AG09309 (cell line): ENCODE data around the gene ADAMTSL5.

Experiments used
- DNase-seq: peaks from one replicate; pipeline ENCODE4 v3.0.0-alpha.2; 2010; ENCODE audit warnings: low read depth
- H3K4me3 ChIP-seq: 2 replicates; pipeline ENCODE4 v1.5.1; 2011; ENCODE audit warnings: mild to moderate bottlenecking, low read depth, low read length, moderate library complexity; ENCODE audit not compliant: control insufficient read depth
- TF ChIP-seq, protein P1 (sequence below): IDR thresholded peaks from 2 replicates; pipeline ENCODE4 v1.5.1; 2011; ENCODE audit warnings: mild to moderate bottlenecking, low read depth, low read length, inconsistent platforms; ENCODE audit not compliant: insufficient read depth, control insufficient read depth; ENCODE audit errors: missing control alignments

The ADAMTSL5 gene

DNA sequence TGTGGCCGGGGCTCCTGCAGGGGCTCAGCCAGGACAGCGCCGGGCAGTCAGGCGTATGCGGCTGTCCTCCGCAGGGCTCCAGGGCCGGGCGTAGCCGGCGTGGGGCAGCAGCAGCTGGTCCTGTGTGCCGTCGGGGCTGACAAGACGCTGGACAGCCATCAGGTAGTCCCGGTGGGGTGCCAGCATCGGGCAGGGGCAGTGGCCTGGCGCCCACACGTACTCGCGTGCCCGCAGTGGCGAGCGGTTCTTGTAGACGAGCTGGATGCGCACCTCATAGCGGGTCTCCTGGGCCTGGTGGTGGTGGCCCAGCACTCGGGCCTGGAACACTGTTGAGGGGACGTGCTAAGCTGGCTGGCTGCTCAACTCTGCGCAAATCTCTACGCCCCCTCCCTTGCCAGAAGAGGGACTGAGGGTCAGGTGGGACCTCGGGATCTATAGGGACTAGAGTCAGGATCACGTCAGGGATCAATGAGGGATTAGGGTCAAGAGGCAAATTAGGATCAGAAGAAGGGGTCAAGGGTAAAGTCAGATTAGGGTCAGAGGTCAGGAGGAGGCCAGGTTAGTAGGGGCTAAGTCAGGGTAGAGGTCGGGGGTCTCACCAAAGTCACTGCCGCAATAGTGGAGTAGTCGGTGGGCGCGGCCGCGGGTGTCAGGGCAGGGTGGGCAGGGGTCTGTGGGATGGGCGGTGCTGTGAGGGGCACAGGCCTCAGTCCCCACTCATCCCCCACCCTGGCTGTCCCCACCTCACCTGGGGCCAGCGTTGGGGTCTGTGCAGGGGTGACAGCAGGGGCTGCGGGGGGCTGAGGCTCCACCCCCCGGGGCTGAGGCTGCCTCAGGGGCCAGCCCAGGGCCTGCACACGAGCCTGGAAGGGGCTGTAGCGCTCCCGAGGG, 6.6 kb downstream of the ADAMTSL5 start:
- TF ChIP-seq, protein P1, sequence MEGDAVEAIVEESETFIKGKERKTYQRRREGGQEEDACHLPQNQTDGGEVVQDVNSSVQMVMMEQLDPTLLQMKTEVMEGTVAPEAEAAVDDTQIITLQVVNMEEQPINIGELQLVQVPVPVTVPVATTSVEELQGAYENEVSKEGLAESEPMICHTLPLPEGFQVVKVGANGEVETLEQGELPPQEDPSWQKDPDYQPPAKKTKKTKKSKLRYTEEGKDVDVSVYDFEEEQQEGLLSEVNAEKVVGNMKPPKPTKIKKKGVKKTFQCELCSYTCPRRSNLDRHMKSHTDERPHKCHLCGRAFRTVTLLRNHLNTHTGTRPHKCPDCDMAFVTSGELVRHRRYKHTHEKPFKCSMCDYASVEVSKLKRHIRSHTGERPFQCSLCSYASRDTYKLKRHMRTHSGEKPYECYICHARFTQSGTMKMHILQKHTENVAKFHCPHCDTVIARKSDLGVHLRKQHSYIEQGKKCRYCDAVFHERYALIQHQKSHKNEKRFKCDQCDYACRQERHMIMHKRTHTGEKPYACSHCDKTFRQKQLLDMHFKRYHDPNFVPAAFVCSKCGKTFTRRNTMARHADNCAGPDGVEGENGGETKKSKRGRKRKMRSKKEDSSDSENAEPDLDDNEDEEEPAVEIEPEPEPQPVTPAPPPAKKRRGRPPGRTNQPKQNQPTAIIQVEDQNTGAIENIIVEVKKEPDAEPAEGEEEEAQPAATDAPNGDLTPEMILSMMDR = no peak
- no peak for DNase-seq
- no peak overlapping the region for H3K4me3 ChIP-seq

- DNase-seq = no peak
- no peak overlapping the region for H3K4me3 ChIP-seq
- TF ChIP-seq, protein P1 = no peak
Observed at GRCh38 chr19:1505012-1505411, 7.8 kb downstream of the ADAMTSL5 start.

DNA sequence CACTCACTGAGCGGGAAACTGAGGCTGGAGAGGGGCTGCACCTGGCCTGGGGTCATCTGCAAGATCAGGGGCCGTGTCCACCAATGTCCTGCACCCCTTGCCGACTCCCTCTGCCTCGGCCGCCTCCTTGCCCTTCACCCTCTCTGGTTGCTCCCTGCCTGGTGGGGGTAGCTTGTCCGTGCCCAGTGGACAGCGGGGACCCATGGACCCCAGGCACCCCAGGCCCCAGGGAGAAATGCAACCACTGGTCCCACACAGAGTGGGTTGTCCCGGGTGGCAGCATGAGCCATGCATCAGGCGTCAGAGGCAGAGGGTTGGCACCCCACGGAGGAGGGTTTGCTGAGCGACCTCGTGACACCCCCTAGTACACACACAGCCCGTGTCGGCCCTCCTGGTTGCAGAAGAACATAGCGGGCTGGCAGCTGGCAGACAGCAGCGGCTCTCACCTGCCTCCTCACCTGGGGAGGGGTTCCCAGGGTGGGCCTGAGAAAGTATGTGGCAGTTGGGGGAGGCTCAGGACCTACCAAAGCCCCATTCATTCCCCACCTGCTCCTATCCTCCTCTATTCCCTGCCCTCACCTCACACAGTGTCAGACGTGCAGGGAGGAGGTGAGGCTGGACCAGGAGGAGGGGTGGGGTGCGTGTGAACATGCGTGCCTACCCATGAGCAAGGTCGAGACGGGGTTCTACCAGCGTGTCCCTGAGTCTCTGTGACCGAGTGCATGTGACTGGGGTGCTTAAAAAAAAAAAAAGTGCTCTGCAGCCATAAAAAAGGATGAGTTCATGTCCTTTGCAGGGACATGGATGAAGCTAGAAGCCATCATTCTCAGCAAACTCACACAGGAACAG, 8.7 kb downstream of the ADAMTSL5 start:
- no peak overlapping the region for H3K4me3 ChIP-seq
- no peak for DNase-seq
- TF ChIP-seq, protein P1 = no peak

DNA sequence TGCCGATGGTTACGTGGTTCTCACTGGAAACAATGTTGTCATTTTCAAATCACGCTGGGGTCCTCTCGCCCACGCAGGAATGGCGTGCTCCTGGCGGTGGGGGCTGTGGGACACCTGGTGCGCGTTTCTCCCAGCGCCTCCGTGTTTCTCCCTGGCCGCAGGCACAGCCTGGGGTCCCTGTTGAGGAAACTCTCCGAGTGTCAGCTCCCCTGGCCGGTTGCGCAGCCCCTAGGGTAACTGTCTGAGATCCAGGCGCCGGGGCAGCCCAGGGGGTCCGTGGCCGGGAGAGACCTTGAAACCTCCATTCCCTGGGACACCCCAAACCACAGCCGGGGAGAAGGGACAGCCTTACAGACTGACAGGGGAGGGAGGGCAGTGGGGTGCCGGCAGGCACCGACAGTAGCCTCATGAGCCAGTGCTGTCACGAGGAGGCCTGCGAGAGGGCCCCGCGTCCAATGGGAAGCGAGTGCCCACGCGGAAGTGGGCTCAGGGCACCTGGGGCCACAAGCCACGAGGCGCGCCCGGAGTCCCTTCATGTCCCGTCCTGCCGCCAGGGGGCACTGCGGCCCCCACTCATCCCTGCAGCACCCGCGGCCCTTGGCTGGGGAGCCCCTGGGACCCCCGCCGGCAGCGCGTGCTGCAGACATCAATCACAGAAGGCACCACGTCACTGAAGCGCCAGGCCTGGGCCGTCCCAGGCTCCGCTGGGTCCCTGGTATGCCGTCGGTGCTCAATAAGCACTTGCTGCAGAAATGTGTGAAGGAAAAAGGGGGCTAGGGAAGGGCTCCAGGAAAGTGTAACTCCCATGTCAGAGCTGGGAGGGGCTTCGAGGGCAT, 9.5 kb downstream of the ADAMTSL5 start:
- TF ChIP-seq, protein P1 = peak; percentile 65
- H3K4me3 ChIP-seq = no peak overlapping the region; the same call in 1 of the 2 replicates
- DNase-seq = no peak

DNA sequence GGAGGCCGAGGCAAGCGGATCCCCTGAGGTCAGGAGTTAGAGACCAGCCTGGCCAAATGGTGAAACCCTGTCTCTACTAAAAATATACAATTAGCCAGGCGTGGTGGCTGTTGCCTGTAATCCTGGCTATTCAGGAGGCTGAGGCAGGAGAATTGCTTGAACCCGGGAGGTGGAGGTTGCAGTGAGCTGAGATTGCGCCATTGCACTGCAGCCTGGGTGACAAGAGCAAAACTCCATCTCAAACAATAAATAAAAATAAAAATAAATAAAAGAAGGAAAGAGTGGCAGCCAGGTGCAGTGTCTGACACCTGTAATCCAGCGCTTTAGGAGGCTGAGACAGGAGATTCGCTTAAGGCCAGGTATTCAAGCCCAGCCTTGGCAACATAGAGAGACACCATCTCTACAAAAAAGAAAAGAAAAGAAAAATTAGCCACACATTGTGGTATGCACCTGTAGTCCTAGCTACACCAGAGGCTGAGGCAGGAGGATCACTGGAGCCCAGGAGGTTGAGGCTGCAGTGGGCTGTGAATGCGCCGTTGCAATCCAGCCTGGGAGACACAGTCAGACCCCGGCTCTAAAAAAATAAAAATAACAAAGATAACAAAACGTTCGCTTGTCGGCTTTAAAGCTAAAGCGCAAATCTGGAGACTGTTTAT, 10.3 kb downstream of the ADAMTSL5 start:
- H3K4me3 ChIP-seq = no peak overlapping the region
- TF ChIP-seq, protein P1 = no peak
- no peak for DNase-seq
